GM10266 (cell line): Measurements from ENCODE around the gene NFATC3.

ENCODE experiments used
- DNase-seq: peaks from one replicate; pipeline ENCODE4 v3.0.0; 2012; ENCODE audit errors: extremely low spot score
- CTCF ChIP-seq: IDR thresholded peaks from 2 replicates; pipeline ENCODE4 v1.5.1; 2012; ENCODE audit warnings: mild to moderate bottlenecking, low read depth; ENCODE audit not compliant: control insufficient read depth, insufficient read depth; ENCODE audit errors: missing control alignments

The NFATC3 gene

GRCh38 chr16:68272507-68273209 lies 187.5 kb downstream of the NFATC3 start:
- DNase-seq = no peak

GRCh38 chr16:68273459-68273858 lies 188.3 kb downstream of the NFATC3 start:
- DNase-seq = no peak
- no peak for TF ChIP-seq CTCF

More at GRCh38 chr16:68272507-68273209, 187.5 kb downstream of the NFATC3 start:
- TF ChIP-seq CTCF = no peak

GRCh38 chr16:68273896-68274295 lies 188.7 kb downstream of the NFATC3 start:
- no peak for DNase-seq
- TF ChIP-seq CTCF = no peak

GRCh38 chr16:68274441-68274840 lies 189.3 kb downstream of the NFATC3 start:
- no peak for DNase-seq
- no peak for TF ChIP-seq CTCF

GRCh38 chr16:68275611-68276191 lies 190.5 kb downstream of the NFATC3 start:
- TF ChIP-seq CTCF = no peak
- peak; percentile 75 for DNase-seq

GRCh38 chr16:68276223-68276622 lies 191.1 kb downstream of the NFATC3 start:
- no peak for DNase-seq
- no peak for TF ChIP-seq CTCF
